DMS79 treated with DMSO at 0.1 percent for 48 hours (cell line): ENCODE data around the gene GLIS2.

Experiments
- DNase-seq: peaks from one replicate; lab custom pipeline; 2025; lab: John Stamatoyannopoulos, UW

Gene GLIS2

GRCh38 chr16:4297480-4297879, 18.4 kb upstream of the GLIS2 start:
- no peak for DNase-seq

- DNase-seq, result no peak
These were observed 16.9 kb upstream of the GLIS2 start for GRCh38 chr16:4298761-4299522.

- DNase-seq, result no peak
These were observed 14.7 kb upstream of the GLIS2 start for GRCh38 chr16:4301177-4301576.

GRCh38 chr16:4301968-4302367, 13.9 kb upstream of the GLIS2 start:
- DNase-seq, result no peak

GRCh38 chr16:4303973-4304372, 11.9 kb upstream of the GLIS2 start:
- no peak for DNase-seq

GRCh38 chr16:4306470-4307214, 9.2 kb upstream of the GLIS2 start:
- peak; percentile 82 for DNase-seq

GRCh38 chr16:4307215-4308037, 8.4 kb upstream of the GLIS2 start:
- peak; percentile 75 for DNase-seq

- DNase-seq, result no peak
These were observed 6.6 kb upstream of the GLIS2 start for GRCh38 chr16:4309102-4309832.

GRCh38 chr16:4309833-4310266, 6.0 kb upstream of the GLIS2 start:
- DNase-seq, result no peak

- DNase-seq, result no peak
These were observed 2.0 kb upstream of the GLIS2 start for GRCh38 chr16:4313563-4314531.

GRCh38 chr16:4314532-4315185, 1.2 kb upstream of the GLIS2 start:
- DNase-seq, result no peak

- DNase-seq, result peak; percentile 27
These were observed 419 bp downstream of the GLIS2 start for GRCh38 chr16:4316108-4316863.

- peak; percentile 27 for DNase-seq
These were observed 1.1 kb downstream of the GLIS2 start for GRCh38 chr16:4316864-4317531.

GRCh38 chr16:4317532-4318450, 1.9 kb downstream of the GLIS2 start:
- DNase-seq, result no peak

- DNase-seq, result no peak
These were observed 2.6 kb downstream of the GLIS2 start for GRCh38 chr16:4318451-4318910.

GRCh38 chr16:4318967-4319366, 3.1 kb downstream of the GLIS2 start:
- no peak for DNase-seq
